ENCODE results near the gene PEX26.
"Not testable (repeated sequence)": the region's sequence is repeated elsewhere in the genome, so short reads cannot be mapped to it uniquely, and the experiment has no call there.

Gene PEX26

DNA sequence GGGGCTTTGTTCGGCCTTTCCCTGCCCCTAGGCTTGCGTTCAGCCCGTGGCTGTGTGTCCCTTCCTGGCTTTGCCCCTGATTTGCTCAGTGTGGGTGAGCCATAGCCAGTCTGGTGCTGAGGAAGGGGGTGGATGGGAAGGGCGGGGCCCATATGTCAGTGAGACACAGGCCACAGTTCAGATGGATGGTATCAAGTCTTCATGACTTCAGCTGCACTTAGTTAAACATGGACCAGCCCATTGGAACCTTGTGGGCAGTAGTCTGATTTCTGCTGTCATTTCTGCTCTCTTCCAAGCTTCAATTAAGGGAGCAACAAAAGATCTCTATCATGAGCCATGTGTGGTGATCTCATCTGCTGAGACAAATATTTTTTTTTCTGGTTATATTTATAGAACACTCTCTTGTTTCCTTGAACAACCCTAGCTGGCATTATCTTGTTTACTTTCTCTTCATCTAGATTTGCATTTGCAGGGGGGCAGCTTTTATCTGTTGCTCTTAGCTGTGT lies 21.6 kb upstream of the PEX26 start:
- in situ Hi-C loops (cut with MboI; ENCODE audit: low sequenced_read_pairs): no loop called here

DNA sequence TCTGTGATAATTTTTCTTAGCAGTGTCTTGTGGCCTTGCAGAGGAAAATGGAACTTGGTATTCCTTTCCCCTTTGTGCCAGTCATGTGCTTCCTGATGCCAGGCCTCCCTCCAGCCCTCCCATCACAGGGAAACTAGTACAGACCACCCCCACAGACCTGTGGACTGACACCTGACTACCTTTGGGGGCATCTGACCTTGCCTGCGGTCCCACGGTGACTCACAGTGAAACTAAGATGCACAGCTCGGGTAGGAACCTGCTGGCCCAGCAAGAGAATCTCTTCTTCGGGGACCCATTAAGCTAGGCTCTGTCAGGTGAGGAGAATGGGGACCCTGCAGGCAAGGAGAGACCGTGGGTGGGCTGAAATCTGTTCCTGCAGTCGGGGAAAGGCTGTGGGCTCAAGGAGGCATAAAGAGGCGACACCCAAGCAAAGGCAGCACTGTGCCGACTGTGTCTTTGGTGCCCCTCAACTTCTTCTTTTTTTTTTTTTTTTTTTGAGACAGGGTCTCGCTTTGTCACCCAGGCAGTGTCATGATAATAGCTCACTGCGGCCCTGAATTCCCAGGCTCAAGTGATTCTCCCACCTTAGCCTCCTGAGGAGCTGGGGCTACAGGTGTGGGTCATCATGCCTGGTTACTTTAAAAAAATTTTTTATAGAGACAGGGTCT lies 20.8 kb upstream of the PEX26 start:
- in situ Hi-C loops (cut with MboI; ENCODE audit: low sequenced_read_pairs): no loop called here

- in situ Hi-C loops (cut with MboI; ENCODE audit: low sequenced_read_pairs): no loop called here
Observed at GRCh38 chr22:18057568-18058209, 20.1 kb upstream of the PEX26 start.

DNA sequence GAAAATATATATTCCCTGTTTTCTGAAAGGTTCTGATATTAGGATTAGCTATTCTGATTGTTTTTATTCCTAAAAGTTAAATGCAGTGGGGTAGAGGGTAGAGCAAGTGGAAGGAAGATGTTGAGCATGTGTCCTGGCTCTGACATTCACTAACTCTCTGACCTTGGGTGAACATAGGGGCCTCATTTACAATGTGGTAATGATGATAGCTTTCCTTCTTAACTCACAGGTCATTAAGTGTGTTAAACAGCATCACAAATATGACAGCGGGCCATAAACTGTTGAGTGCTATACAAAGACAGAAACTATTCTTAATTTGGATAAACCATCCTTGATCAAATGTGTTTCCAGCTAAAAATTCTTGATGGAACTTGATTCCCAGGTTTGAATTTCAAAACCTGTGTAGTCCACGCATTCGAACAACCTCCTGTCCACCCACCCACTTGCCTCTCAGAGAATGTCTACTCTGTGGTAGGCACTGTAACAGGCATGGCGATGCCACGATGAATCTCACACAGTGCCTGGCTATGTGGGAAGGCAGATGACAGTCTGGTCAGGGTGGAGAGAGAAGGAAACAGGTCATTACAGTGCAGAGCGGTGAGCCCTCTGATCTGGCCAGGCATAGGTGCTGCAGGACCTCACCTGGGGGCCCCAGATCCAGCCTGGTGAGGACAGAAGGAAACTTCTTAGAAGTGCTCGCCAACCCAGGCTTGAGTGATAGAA lies 19.3 kb upstream of the PEX26 start:
- in situ Hi-C loops (cut with MboI; ENCODE audit: low sequenced_read_pairs): no loop called here

- in situ Hi-C loops (cut with MboI; ENCODE audit: low sequenced_read_pairs): no loop called here
Observed at GRCh38 chr22:18059094-18059417, 18.7 kb upstream of the PEX26 start.

DNA sequence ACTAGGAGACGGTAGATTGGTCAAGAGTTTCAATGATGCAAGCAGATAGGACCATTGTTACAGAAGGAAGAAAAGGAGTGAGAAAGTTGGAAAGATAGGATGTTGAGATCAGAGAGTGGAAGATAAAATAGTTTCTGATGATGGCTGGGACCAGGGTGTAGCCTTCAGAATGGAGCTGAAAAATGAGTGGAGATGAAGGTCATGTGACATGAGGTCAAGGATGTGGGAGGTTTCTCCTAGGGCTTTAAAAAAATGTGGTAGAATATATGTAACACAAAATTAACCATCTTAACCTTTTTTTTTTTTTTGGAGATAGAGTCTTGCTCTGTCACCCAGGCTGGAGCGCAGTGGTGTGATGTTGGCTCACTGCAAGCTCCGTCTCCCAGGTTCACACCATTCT lies 18.3 kb upstream of the PEX26 start:
- in situ Hi-C loops (cut with MboI; ENCODE audit: low sequenced_read_pairs): no loop called here

GRCh38 chr22:18059991-18060390 lies 17.8 kb upstream of the PEX26 start:
- in situ Hi-C loops (cut with MboI; ENCODE audit: low sequenced_read_pairs): no loop called here

- in situ Hi-C loops (cut with MboI; ENCODE audit: low sequenced_read_pairs): no loop called here
Observed at GRCh38 chr22:18060646-18061620, 16.9 kb upstream of the PEX26 start.

DNA sequence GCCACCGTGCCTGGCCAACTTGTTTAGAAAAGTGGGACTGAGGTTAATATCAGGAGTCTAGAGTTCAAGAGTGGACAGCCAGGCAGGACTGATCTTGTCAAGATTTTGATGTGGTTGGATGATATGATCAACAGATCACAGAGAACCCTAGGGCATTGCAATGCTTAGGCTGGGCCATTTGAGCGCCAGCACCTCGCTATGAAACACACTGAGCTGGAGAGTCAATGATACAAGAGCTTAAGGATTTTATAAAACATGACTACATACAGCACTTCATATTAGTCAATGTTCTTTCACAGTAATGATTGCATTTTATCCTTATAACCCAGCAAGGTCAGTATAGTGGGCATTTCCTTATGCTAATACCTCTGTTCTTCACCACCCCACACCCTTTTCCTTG lies 15.4 kb upstream of the PEX26 start:
- in situ Hi-C loops (cut with MboI; ENCODE audit: low sequenced_read_pairs): no loop called here

GRCh38 chr22:18063306-18063705 lies 14.5 kb upstream of the PEX26 start:
- in situ Hi-C loops (cut with MboI; ENCODE audit: low sequenced_read_pairs): no loop called here

DNA sequence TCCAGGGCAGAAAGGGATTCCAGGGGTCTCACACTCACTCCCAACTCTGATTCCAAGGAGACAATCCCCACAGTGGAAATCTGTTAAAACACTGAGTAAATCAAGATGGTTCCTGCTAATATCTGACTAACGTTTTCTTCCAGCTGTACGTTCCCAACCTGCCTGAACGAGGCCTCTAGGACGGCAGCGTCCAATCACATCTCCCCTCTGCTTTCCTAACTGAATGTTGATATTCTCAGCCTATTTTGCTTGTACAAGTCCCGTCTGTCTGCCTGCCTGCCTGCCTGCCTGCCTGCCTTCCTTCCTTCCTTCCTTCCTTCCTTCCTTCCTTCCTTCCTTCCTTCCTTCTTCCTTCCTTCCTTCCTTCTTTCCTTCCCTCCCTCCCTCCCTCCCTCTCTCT lies 14.1 kb upstream of the PEX26 start:
- in situ Hi-C loops (cut with MboI; ENCODE audit: low sequenced_read_pairs): not testable (repeated sequence)

GRCh38 chr22:18064636-18065035 lies 13.2 kb upstream of the PEX26 start:
- in situ Hi-C loops (cut with MboI; ENCODE audit: low sequenced_read_pairs): no loop called here

- in situ Hi-C loops (cut with MboI; ENCODE audit: low sequenced_read_pairs): no loop called here
Observed at GRCh38 chr22:18065256-18065655, 12.5 kb upstream of the PEX26 start.

GRCh38 chr22:18066181-18066859 lies 11.5 kb upstream of the PEX26 start:
- in situ Hi-C loops (cut with MboI; ENCODE audit: low sequenced_read_pairs): no loop called here

DNA sequence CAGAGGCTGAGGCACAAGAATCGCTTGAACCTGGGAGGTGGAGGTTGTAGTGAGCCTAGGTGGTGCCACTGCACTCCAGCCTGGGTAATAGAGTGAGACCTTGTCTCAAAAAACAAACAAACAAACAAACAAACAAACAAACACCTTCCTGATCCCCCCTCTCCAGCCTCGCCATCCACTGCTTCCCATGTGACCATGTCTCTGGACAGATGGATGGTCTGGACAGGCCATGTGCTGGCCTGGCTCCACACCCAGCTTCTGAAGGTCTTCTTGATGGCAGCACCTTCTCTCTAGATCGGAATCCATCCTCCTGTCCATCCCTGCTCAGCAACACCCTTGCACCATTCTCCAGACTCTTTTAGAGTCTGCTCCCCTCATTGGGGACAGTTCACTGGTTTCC lies 10.7 kb upstream of the PEX26 start:
- in situ Hi-C loops (cut with MboI; ENCODE audit: low sequenced_read_pairs): no loop called here

DNA sequence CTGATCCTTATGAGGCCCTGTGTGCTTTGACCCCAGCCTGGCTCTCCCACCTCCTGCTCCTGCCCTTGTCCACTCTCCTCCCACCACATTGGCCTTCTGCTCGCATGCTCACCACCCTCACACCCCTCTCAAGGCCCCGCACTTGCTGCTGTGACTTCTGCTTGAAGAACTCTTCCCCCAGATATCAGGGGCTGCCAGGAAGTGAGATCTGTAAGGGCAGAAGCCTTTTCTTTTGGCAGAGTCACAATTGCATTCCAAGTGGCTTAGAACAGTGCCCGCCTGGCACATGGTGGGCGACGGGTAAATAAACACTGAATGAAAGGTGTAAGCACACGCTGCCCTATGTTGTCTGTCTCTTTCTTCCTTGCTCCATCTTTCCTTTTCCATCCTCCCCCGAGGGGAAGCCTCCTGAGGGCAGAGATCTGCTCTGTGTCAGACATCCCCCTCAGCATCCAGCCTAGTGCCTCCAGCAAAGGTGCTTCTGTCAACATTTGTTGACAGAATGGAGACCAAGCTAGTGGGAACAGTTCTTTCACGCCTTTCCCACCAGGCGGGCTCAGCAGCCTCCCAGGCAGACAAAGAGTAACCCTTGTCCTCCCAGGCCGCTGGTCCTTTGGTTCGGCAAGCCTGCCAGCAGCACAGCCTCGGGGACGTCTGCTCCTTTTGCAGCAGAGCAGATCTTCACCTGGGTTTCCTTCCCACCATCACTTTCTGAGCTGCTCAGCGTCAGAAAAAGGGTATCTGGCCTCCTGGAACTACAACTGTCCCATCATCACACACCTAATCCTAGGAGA lies 10.0 kb upstream of the PEX26 start:
- in situ Hi-C loops (cut with MboI; ENCODE audit: low sequenced_read_pairs): no loop called here

GRCh38 chr22:18068381-18068988 lies 9.3 kb upstream of the PEX26 start:
- in situ Hi-C loops (cut with MboI; ENCODE audit: low sequenced_read_pairs): no loop called here

DNA sequence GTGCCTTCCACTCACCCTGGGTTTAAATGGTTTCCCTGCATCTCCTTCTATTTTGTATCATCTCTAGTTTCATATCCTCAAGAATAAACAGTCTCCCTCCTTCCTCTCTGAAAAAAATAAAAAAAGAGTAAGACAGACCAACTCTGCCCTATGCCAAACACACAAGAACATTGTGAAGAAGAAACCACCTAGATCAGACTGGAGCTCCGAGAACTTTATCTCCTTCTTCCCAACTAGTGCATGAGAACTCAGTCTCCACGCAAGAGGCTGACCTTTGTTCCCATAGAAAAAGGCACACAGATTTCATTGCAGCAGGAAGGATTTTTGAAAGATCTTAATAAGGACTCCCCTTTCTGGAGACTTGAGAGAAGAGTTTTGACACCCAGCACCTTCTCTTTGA lies 8.7 kb upstream of the PEX26 start:
- in situ Hi-C loops (cut with MboI; ENCODE audit: low sequenced_read_pairs): no loop called here

- in situ Hi-C loops (cut with MboI; ENCODE audit: low sequenced_read_pairs): no loop called here
Observed at GRCh38 chr22:18070041-18070440, 7.7 kb upstream of the PEX26 start.
